Measurements from ENCODE around the gene PIP4K2C. TPM values are rescaled to one million over a fixed set of nuclear protein-coding genes. Genes with fewer than 3 reads are reported as not detected.

Gene PIP4K2C
- total and polyA plus RNA-seq, 10 of the 15 experiments (the other 5 are each of a cell fraction or from before 2014, with no cell fraction given): 4.8 to 25.1 (median 14.9) TPM

DNA sequence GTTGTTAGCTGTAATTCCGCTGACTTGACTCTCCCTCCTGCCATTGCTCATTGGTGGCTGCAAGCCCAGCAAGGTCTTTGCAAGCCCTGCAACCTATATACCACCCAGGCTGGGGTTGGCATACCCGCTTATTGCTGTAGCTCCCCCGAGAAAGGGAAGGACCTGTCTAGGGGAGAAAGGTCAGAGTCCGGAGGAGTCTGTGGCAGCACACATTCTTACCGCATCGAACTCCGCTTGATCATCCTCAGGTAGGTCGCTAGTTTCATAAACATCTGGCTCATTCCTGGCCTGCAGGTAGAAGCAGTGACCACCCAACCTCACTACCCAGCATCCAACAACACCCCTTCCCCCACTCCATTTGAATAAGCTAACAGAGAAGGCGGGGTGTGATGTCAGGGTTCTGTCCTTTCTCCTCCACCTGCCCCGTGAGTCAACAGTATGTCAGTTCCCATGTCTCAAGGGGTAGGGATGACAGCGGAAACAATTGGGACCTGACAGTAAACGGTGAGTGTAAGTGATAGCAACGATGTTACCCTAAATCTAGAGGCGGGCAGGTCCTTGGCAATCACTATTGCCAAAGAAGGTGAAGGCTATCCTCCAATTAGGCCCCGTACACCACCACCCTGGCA, 45.1 kb upstream of the PIP4K2C start:
- Histone ChIP-seq H2AFZ (ENCODE audit: control insufficient read depth, low read depth, low read length) (peak overlapping the region; percentile 67), H3K9ac (ENCODE audit: control insufficient read depth, insufficient read depth, low read length) (peak overlapping the region; percentile 89), H3K79me2 (ENCODE audit: control insufficient read depth, insufficient read depth, low read length) (peaks cover 19% of the 10 kb centered on the region), H3K4me3 (peak overlapping the region; percentile 87), H3K4me1 (ENCODE audit: control insufficient read depth, insufficient read depth, low read length) (peaks cover 9% of the 10 kb centered on the region; the same call in 1 of the 2 replicates), H3K4me2 (ENCODE audit: control insufficient read depth, insufficient read depth) (peak overlapping the region; percentile 98), H3K9me3 (replicated peaks; ENCODE audit: control insufficient read depth, insufficient read depth, low read length) (no peaks in the 10 kb centered on the region), H3K27ac (ENCODE audit: control insufficient read depth, insufficient read depth) (peak overlapping the region; percentile 67), H4K20me1 (ENCODE audit: control insufficient read depth, insufficient read depth) (no peaks in the 10 kb centered on the region), H3K27me3 (replicated peaks in 1 of 2; ENCODE audit: control insufficient read depth in 2 of 2, insufficient read depth in 2 of 2, low read length in 1 of 2) (no peaks in the 10 kb centered on the region; a peak in 2 of 4 replicates), H3K36me3 (ENCODE audit: control insufficient read depth in 2 of 2, insufficient read depth in 2 of 2, low read length in 1 of 2) (no peaks in the 10 kb centered on the region)
- TF ChIP-seq ATF7 (IDR thresholded peaks at IDR 0.05; ENCODE audit: low read depth): no peak
- TF ChIP-seq SKIL (IDR thresholded peaks at IDR 0.05; ENCODE audit: low read depth, poor library complexity, severe bottlenecking): no peak
- TF ChIP-seq LARP7 (IDR thresholded peaks at IDR 0.05): 0 out of 2 replicates have a peak, but pooled peaks have one; percentile 8
- no peak for TF ChIP-seq CBFB (IDR thresholded peaks at IDR 0.05; ENCODE audit: low read depth)
- TF ChIP-seq YBX1 (IDR thresholded peaks at IDR 0.05): no peak
- peak; percentile 64; the same call in 1 of the 2 replicates for TF ChIP-seq MTA3 (IDR thresholded peaks at IDR 0.05; ENCODE audit: borderline replicate concordance, low read length)
- 0 out of 2 replicates have a peak, but pooled peaks have one; percentile 14 for TF ChIP-seq ZBED1 (IDR thresholded peaks at IDR 0.05; ENCODE audit: borderline replicate concordance)
- in situ Hi-C loops (cut with MboI) (no loop called here), intact Hi-C loops (cut with micrococcal nuclease; ENCODE audit: unreplicated experiment) (loop anchor here (2.0 kb wide), 1 partner anchor 23 kb away; the partner anchor contains the start of gene MBD6)
- DNase-seq (ENCODE audit: low read depth, low spot score) (no peak), ATAC-seq (no peak), FAIRE-seq (no peak)
- RAD21 ChIA-PET (ENCODE audit: unreplicated experiment): interaction anchor here (0.8 to 1.8 kb wide), 5 partner anchors 22 to 87 kb away, joined by 3 to 11 read pairs (median 4); partner anchors contain the start of gene ARHGAP9
- POLR2A ChIA-PET: interaction anchor here (0.5 to 2.1 kb wide), 5 partner anchors 8 to 1543 kb away, joined by 3 to 11 read pairs (median 3); partner anchors contain the start of gene MBD6
- whole genome bisulfite sequencing (ENCODE audit: insufficient coverage, insufficient replicate concordance, low lambda C conversion rate, missing lambda C conversion rate): 65% methylated on average over 15 of the region's 15 CpGs
- SMC1A ChIA-PET (ENCODE audit: uncharacterized antibody, unreplicated experiment): interaction anchor here (0.7 to 1.9 kb wide), 3 partner anchors 7 to 87 kb away, joined by 3 to 6 read pairs (median 5); partner anchors contain the start of gene GLI1
- no TSS peak for BruUV-seq (replicated peaks)
- CTCF ChIA-PET: interaction anchor here (0.6 to 1.8 kb wide), 12 partner anchors 15 to 227 kb away, joined by 3 to 8 read pairs (median 4); partner anchors contain the start of gene DDIT3
